ENCODE results near the gene ZDHHC11B. TPM values are rescaled to one million over a fixed set of nuclear protein-coding genes. Genes with fewer than 3 reads are reported as not detected.

Gene ZDHHC11B
- total RNA-seq, 4 donors from 2014 or later: 2.5 to 19.0 (median 4.7) TPM

GRCh38 chr5:664343-664993 lies 120.1 kb downstream of the ZDHHC11B start:
- no peak for DNase-seq (ENCODE audit: low spot score in 2 of 2)
- WGBS, 2 donors: 83 to 91% methylated on average over 21 to 22 of the region's 24 CpGs
- intact Hi-C loops (cut with DNase I; ENCODE audit: low total_unique reads): no loop called here
- TF ChIP-seq POLR2A (IDR thresholded peaks at IDR 0.05): no peak
- no peak for TF ChIP-seq CTCF (IDR thresholded peaks at IDR 0.05)
- H3K4me3 ChIP-seq (ENCODE audit: low read depth, poor library complexity, severe bottlenecking): no peak overlapping the region

GRCh38 chr5:663436-664342 lies 120.8 kb downstream of the ZDHHC11B start:
- intact Hi-C loops (cut with DNase I; ENCODE audit: low total_unique reads): no loop called here
- 77 to 79% methylated on average over 32 to 38 of the region's 38 CpGs for WGBS, 2 donors
- TF ChIP-seq CTCF (IDR thresholded peaks at IDR 0.05) (no peak), POLR2A (IDR thresholded peaks at IDR 0.05) (no peak)
- no peak for DNase-seq (ENCODE audit: low spot score in 2 of 2)
- no peak overlapping the region for H3K4me3 ChIP-seq (ENCODE audit: low read depth, poor library complexity, severe bottlenecking)

- TF ChIP-seq POLR2A (IDR thresholded peaks at IDR 0.05): no peak
- TF ChIP-seq CTCF (IDR thresholded peaks at IDR 0.05): no peak
- no peak overlapping the region for H3K4me3 ChIP-seq (ENCODE audit: low read depth, poor library complexity, severe bottlenecking)
- 95 to 97% methylated on average over 55 to 56 of the region's 56 CpGs for WGBS, 2 donors
- intact Hi-C loops (cut with DNase I; ENCODE audit: low total_unique reads): no loop called here
- DNase-seq (ENCODE audit: low spot score in 2 of 2): no peak
Observed at GRCh38 chr5:662751-663435, 121.6 kb downstream of the ZDHHC11B start.

- no peak for TF ChIP-seq POLR2A (IDR thresholded peaks at IDR 0.05)
- TF ChIP-seq CTCF (IDR thresholded peaks at IDR 0.05): no peak
- 91 to 95% methylated on average over 50 of the region's 53 CpGs for WGBS, 2 donors
- intact Hi-C loops (cut with DNase I; ENCODE audit: low total_unique reads): no loop called here
- no peak overlapping the region for H3K4me3 ChIP-seq (ENCODE audit: low read depth, poor library complexity, severe bottlenecking)
- DNase-seq (ENCODE audit: low spot score in 2 of 2): no peak
Observed at GRCh38 chr5:661891-662750, 122.4 kb downstream of the ZDHHC11B start.

GRCh38 chr5:660491-661030 lies 124.0 kb downstream of the ZDHHC11B start:
- no peak overlapping the region for H3K4me3 ChIP-seq (ENCODE audit: low read depth, poor library complexity, severe bottlenecking)
- intact Hi-C loops (cut with DNase I; ENCODE audit: low total_unique reads): no loop called here
- no peak for TF ChIP-seq POLR2A (IDR thresholded peaks at IDR 0.05)
- TF ChIP-seq CTCF (IDR thresholded peaks at IDR 0.05): no peak
- DNase-seq (ENCODE audit: low spot score in 2 of 2): no peak
- WGBS, 2 donors: 94 to 95% methylated on average over 11 of the region's 11 CpGs
